Fibroblast of the conjunctiva (primary cell): Measurements from ENCODE around the gene IPCEF1.

Experiments
- DNase-seq: peaks from one replicate; pipeline ENCODE4 v3.0.0-alpha.2; 2010; ENCODE audit warnings: low read depth

IPCEF1 gene

DNA sequence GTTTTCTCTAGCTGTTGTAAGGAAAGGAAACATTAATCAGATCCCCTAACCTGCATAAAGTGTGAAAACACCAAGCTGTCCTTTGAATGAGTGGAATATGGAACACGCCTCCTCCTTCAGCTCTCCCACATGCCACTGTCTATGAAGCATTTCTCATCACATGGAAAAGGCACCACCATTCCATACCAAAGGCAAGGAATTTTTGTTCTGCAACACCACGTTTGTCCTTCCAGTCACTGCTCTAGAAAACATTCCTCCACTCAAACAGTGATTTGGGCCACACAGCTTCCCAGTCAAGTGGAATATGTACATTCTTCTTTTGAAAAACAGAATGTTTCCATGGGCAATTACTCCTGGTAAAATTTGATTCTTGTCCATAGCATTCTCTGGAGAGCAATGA, 197.5 kb downstream of the IPCEF1 start:
- no peak for DNase-seq

DNA sequence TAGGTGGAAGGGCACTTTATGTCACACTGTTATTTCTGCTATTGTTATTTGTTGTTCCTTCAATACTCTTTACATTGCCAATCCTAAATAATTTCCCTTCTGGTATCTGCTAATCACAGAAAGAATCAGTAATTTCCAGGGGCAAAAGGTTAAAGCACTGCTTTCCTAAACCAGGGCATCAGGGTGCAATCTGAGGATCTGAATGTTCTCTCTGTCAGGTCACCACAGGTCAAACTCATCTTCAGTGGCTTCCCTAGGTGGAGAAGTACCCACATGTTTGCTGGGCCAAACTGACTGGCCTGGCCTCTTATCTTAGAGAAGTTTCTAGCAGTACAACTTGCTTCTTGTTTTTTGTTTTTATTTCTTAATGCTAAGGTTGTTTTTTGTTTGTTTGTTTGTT, 198.9 kb downstream of the IPCEF1 start:
- DNase-seq = no peak

DNA sequence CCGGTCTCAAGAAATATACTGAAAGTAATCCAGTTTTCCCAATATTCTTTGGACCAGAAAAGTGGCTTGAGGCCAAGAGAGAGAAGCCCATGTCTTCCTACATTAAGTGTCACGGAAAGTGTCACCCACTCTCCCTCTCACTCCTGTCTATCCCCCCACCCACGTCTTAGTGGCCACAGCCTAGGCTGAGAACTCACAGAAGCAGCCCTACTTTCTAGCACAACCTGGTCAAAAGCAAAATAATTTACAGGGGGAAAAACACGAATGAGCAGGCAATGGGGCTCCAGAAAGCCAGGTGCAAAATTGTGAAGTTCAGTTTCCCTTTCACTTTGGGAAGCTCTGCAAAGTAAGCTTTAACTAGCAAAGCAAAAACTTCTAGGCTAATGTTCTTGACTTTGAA, 199.5 kb downstream of the IPCEF1 start:
- no peak for DNase-seq

DNA sequence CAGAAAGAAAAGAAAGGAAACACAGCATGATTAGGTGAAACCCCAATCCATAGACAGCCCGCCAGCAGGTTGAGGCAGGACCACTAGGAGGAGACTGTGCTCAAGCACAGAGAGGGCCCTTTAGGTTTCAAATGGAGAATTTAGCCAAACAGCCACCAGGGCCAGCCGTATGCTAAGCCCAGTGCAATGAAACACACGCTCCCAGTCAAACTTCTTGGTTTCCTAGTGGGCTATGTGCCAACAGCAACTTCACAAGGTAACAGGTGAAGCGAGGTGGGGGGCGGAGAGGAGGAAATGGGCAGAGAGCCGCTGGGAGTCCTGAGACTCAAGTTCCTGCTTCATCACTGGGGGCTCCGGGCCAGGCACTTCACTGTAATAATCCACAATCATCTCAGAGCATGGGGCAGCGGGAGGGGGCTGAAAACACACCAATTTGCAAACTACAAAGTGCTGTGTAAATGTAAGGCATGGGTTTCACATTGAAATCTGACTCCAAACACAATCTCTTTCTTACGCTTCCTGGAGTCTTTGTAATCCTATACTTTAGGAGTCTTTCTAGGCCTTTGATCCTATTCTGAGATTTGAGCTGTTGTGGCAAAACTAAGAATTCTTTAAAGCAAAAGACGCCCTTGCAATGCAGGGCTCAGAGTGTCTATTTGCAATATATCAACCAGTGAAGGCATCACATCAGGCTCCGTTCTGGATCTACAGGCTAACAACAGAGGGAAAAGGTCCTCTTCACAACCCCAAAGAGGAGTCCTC, 200.3 kb downstream of the IPCEF1 start:
- peak; percentile 16 for DNase-seq

DNA sequence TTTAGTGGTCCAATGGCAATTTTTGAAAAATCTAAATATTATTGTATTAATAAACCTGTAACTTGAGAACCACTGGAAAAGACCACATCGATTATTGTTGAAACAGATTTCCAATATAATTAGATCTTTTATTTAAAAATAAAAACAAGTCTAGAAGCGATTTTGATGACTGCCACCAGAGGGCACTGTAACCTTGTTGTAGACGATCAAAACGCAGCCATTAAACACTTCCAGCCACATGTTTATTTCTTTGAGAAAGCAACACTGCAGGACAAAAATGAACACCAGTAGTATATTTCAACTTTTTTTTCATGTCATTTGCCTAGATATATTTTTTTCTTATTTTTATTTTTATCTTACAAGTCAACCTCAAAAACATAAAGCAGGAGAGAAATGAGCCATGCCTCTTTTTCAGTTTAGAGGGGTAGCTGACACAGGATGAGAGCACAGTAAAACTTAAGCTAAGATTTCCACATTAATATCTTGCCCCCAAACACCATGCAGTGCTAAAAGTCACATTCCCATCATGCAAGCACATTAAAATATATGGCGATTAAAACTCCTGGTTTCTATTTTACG, 202.1 kb downstream of the IPCEF1 start:
- peak; percentile 70 for DNase-seq

DNA sequence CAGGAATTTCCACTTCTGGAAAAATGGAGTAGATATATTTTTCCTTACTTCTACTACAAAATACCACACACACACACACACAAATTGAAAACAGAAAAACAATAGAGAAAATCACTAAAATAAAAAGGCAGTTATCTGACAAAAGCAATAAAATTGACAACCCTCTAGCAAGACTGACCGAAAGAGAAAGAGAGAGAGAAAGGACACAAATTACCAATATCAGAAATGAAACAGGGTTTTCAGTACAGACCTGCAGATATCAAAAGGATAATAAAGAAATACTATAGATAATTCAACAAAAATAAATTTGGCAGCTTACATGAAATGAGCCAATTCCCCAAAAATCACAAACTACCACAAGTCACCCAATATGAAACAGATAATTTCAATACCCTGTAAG, 212.8 kb downstream of the IPCEF1 start:
- DNase-seq = no peak

DNA sequence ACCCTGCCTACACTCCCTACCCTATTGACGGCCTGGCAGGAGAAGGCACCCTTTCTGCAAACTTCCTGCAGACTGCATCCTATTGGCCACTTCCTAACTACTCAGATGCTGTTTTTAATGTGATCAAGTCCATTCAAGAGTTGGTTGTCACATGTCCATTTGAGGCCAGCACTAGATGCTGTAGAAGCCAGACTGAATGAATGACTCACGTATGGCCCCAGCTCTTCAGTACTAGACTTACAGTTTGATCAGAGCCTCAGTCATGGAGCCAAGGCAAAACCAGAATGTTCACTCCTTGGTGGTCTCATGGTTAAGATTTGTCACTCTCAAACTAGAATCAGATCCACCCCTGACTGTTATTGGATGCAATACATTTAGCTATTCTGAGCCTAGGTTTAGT, 215.9 kb downstream of the IPCEF1 start:
- no peak for DNase-seq

DNA sequence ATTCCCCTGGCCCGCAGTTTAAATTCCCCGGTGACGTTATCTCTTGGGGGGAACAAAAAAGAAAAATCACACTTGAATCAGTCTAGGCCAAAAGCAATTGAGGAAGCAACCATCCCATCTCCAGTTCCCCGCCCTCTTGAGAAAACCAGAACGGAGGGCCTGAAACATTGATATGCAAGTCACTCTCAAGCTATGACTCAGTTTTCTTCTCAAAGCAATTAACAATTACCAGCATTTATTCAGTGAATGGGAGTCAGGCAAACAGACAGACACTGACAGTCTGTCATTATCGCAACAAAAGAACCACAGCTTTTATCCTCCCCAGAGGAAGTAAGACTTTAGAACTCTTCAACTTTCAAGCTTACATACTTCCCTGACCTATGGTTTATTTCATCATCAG, 216.7 kb downstream of the IPCEF1 start:
- no peak for DNase-seq

DNA sequence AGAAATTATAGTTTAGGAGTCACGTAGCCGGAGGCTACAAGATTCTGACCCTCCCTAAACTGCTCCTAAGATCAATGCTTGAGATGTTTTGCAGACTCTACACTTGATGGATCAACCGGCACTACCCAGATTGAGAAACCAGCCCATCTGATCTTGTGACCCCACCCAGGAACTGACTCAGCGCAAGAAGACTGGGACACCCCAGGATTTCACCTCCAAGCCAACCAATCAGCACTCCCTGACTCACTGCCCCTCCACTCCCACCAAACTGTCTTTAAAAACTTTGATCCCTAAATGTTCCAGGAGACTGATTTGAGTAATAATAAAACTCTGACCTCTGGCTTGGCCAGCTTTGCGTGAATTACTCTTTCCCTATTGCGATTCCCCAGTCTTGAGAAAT, 217.8 kb downstream of the IPCEF1 start:
- no peak for DNase-seq

DNA sequence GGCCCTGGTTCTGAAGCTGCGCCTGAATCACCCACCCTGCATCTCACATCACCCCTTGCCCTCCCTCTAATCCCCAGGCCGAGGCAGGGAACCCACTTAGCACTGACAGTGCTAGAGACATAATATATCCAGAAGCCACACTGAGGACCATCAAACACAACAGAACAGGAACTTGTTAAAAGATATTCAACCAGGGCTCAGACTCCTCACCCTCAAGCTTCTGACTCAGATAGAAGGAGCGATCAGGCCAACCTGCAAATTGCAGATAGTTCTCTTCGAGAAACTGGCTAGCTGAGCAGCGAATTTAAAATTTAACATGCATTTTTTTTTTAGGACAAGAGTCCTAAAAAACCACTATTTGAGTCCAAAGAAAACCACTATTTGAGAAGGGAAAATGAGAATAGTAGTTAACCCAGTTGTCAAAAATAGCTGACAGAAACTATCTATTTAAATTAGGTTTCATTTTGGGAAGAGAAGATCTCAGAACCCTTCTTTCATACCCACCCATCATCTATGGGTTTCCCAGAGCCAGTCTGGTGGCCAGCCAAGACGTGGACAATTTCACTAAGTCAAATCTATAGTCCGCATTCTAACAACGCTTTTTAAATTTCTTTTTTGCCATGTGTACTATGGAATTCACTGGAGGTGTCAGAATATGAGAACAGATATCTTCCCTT, 222.0 kb downstream of the IPCEF1 start:
- DNase-seq = no peak

DNA sequence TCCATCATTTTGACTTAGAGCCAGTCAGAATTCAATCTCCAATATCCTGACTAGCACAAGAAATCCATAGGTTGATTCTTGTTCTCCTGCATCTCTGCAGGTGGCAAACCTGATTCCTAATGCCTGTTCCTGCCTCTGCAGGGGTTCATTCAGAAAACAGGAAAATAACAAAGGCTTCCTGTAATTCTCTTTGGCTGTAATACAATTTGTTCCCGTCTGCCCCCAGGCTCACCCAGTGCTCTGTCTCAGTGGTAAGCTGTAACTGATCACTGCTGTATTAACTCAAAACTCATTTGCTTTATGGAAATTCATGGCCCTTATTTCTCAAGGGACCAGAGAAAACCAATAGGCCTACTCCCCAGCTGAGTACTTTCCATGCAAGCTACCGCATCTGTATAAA, 228.9 kb downstream of the IPCEF1 start:
- no peak for DNase-seq

DNA sequence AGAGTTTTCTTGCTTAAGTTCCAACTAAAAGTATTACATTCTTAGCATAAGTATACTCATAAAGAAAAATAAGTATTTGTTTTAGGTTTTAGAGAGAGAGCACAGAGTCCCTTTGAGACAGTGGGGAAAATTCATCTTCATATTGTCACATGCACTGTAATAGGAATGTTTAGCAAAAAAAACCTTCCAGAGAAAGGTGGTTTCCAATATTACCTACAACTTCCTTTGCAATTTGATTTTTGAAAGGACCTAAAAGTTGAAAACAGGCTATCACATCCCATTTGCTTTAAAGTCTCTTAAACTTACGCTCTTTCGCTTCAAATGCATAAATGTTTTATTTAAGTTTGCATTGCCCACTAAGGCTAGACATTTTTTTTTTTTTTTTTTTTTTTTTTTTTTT, 231.2 kb downstream of the IPCEF1 start:
- DNase-seq = no peak

DNA sequence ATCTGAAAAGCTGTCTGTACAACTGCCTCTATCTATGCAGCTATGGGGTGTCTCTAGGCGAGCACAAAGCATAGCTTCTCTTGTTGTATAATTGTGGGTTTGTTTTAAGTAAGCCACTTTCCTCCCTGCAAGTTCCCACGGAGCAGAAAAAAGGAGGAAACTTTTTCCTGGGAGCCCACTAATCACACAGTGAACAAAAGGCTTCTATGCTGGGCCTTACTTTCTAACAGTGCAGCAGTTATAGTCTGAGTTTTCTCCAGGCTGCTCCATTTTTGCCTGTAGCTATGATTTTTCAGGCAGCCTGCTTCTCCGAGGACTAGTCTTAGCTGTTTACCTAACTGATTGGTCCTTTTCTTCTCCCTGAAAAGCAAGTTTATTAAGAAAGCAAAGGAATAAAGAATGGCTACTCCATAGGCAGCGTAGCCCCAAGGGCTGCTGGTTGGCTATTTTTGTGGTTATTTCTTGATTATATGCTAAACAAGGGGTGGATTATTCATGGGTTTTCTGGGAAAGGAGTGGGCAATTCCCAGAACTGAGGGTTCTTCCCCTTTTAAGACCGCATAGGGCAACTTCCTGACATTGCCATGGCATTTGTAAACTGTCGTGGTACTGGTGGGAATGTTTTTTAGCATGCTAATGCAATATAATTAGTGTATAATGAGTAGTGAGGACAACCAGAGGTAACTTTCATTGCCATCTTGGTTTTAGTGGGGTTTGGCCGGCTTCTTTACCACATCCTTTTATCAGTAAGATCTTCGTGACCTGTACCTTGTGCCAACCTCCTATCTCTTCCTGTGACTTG, 233.2 kb downstream of the IPCEF1 start:
- DNase-seq = no peak

DNA sequence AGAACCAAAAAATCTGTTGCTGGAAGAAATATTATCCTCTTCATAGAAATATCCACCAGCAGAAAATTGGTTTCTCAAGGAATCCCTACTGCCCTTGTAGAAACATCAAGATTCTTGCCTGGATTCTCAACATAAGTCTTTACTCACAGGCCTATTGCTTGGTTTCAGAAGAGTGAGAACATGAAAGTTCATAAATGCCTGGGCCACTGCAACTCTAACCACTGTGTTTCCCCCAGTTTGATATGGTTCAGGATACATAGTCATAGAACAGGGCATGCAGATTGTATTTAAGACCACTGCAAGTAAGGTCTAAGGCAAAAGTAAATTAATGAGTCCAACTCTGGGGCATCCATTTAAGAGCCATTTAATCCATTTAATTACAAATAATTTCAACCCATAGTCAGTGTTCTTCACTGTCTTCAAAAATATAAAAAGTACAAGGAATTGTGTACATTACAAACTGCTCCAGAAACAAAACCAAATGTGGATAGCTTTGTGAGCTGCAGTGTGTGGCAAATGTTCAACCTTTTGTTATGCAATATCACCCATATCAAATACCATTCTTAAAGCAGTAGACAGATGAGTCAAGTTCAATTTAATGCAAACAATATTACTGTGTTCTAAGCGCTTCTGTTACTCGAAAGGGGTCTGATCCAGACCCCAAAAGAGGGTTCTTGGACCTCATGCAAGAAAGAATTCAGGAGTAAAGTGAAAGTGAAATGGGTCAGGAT, 234.2 kb downstream of the IPCEF1 start:
- peak; percentile 3 for DNase-seq

DNA sequence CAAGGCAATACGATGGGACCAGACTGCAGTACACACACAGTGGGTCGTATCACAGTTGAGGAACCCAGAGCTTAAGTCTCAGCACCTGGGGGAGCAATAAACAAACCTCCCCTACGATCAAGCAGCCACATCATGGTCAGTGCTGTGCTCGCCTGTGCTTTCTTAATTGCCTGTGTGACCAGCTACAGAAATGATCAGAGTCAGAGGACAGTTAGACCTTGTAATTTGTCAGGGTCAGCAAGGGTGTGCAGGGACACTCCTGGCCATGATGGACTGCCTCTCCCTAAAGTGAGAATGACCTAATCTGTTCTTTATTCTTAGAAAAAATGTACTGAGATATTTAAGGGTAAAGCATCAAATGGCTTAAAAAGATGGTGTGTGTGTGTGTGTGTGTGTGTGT, 239.1 kb downstream of the IPCEF1 start:
- DNase-seq = no peak

DNA sequence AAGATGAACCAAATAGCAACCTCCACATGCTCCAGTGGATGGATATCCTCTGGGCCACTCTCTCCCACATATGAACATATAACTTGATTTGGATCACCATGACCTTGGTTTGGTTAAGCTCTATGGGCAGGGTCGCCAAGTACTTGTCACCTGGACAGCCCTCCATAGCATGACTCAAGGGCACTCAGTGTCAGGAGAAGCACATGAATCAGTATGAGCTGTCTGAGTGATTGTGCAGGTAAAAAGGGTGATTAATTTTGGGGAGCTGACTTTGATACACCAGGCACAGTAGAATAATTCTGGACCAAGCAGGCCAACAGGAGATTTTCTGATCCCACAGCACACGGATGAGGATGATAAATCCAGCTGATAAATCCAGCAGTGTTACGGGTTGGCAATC, 243.2 kb downstream of the IPCEF1 start:
- DNase-seq = no peak

DNA sequence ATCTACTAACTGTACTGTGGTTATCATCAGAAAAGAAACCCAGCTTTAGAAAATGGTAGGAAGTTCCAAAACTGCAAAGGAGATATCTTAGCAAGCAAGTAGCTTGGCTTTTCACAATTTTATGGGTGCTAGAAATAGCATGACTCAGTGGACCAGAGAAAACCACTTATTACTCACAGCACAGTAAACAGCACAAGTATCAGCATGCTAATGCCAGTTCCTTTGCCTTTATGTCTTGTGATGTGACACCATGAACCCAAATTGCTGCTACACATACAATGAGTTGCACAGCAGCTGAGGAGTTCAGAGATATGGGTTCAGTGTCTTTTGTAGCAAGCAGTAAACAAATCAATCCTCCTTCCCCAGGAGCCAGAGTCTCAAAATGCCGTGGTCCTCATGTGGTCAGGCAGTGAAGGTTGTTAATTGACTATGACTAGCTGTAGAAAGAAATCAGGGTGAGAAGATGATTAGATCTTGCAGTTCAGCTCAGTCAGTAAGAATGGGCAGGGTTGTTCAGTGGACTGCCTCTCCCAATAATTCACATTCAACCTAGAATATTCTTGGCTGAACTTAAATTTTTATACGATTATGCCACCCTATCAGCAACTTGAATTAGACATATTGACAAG, 244.3 kb downstream of the IPCEF1 start:
- DNase-seq = no peak

DNA sequence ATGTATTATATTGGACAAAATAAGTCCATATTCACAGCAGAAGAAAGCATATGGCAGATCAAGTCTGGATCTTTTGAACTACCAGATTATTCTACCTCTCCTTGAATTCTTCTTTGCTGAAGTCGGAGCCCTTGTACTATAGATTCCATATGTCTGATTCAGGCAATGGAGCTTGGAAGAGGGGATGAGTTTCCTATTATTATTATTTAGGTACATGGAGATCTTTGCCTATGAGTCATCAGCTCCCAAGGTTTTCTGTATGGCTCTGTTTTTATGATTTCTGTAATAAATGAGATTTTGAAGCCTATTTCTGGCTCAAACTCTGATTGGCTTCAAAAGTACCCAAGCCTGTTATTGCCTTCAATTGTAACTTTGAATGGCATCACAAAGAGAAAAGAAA, 245.6 kb downstream of the IPCEF1 start:
- no peak for DNase-seq

DNA sequence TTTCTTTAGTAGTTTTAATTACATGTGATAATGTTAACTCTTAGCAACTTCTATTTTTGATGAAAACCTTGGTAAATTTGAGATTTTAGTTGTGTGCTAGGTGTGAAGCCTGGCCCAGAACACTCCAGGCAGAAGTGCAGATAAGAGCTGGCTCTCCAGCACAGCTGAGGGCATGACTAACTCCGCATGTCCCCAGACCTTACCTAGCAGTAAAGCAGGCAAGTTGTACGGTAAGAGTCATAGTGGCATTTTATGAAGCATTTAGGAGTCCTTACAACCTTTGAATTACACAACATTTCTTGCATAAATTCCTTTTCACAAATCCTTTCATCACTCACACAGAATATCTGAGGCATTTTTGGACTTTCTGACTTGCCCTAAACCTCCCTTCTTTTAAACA, 250.4 kb downstream of the IPCEF1 start:
- no peak for DNase-seq
